T-helper 2 cell treated with Interferon-gamma antibody and Interleukin-4, amounts not matched to agents 100 ng/mL and 5 ng/mL, for 36 hours (primary cell): Measurements from ENCODE around the gene COMMD4. TPM values are rescaled to one million over a fixed set of nuclear protein-coding genes. Genes with fewer than 3 reads are reported as not detected.

Experiments used
- intact Hi-C: fragments of 100-400 bp; cut with micrococcal nuclease; formaldehyde crosslinking; loops from one replicate; pipeline ENCODE4 v1.15.1; 2023
- total RNA-seq: library from RNA; stranded (reverse); gene quantifications from 2 replicates; pipeline ENCODE4 v1.2.3, GENCODE V29; 2022

COMMD4 gene
- total RNA-seq, 1 donor from 2014 or later, result 82.6 TPM

- intact Hi-C loops, result no loop called here
Measured at GRCh38 chr15:75356006-75356405, 20.1 kb downstream of the COMMD4 start.

GRCh38 chr15:75356517-75356916, 20.7 kb downstream of the COMMD4 start:
- intact Hi-C loops, result no loop called here

- intact Hi-C loops, result no loop called here
Measured at GRCh38 chr15:75357976-75358673, 22.3 kb downstream of the COMMD4 start.

GRCh38 chr15:75358771-75359536, 23.1 kb downstream of the COMMD4 start:
- intact Hi-C loops, result no loop called here

GRCh38 chr15:75359537-75360250, 23.8 kb downstream of the COMMD4 start:
- intact Hi-C loops, result no loop called here

- intact Hi-C loops, result no loop called here
Measured at GRCh38 chr15:75360391-75360790, 24.5 kb downstream of the COMMD4 start.

GRCh38 chr15:75360856-75361255, 25.0 kb downstream of the COMMD4 start:
- intact Hi-C loops, result no loop called here

- intact Hi-C loops, result no loop called here
Measured at GRCh38 chr15:75361361-75361988, 25.6 kb downstream of the COMMD4 start.

- intact Hi-C loops, result no loop called here
Measured at GRCh38 chr15:75361989-75362641, 26.3 kb downstream of the COMMD4 start.

GRCh38 chr15:75362642-75363249, 26.9 kb downstream of the COMMD4 start:
- intact Hi-C loops, result no loop called here

GRCh38 chr15:75363786-75364185, 27.9 kb downstream of the COMMD4 start:
- intact Hi-C loops, result no loop called here

GRCh38 chr15:75364881-75365280, 29.0 kb downstream of the COMMD4 start:
- intact Hi-C loops, result no loop called here

GRCh38 chr15:75366163-75366562, 30.3 kb downstream of the COMMD4 start:
- intact Hi-C loops, result no loop called here

- intact Hi-C loops, result no loop called here
Measured at GRCh38 chr15:75367006-75367405, 31.1 kb downstream of the COMMD4 start.

GRCh38 chr15:75367406-75367912, 31.6 kb downstream of the COMMD4 start:
- intact Hi-C loops, result no loop called here

GRCh38 chr15:75367913-75368688, 32.2 kb downstream of the COMMD4 start, which contains the start of gene MAN2C1:
TSS of gene MAN2C1 (minus strand) at chr15:75368607. CDS start at chr15:75368583, 24 bp downstream.
- intact Hi-C loops, result loop anchor here (1.0 kb wide), 3 partner anchors 83 to 315 kb away; partner anchors contain the start of genes IMP3 and SIN3A

- intact Hi-C loops, result loop anchor here (1.0 kb wide), 3 partner anchors 83 to 315 kb away; partner anchors contain the start of genes IMP3 and SIN3A
Measured at GRCh38 chr15:75368689-75369239, 32.9 kb downstream of the COMMD4 start.

- intact Hi-C loops, result no loop called here
Measured at GRCh38 chr15:75369897-75370581, 34.2 kb downstream of the COMMD4 start.
